BLaER1 treated with 17β-estradiol and CSF1 and Interleukin-3, amounts not matched to agents 10 nM and 100 nM (cell line): ENCODE measurements around the gene ADAMTS17.

ENCODE experiments used
- H3K27ac ChIP-seq, 11 experiments: shearing (Covaris generic); formaldehyde crosslinking; 2 replicates each; pipeline ENCODE4 v1.8.1; 2022
- H3K27me3 ChIP-seq, 11 experiments: shearing (Covaris generic); formaldehyde crosslinking; 2 replicates each; pipeline ENCODE4 v1.8.1; 2022
- H3K36me3 ChIP-seq, 11 experiments: shearing (Covaris generic); formaldehyde crosslinking; 2 replicates each; pipeline ENCODE4 v1.8.1; 2022
- H3K4me1 ChIP-seq, 10 experiments: shearing (Covaris generic); formaldehyde crosslinking; 2 replicates each; pipeline ENCODE4 v1.8.1; 2022
- H3K4me2 ChIP-seq, 11 experiments: shearing (Covaris generic); formaldehyde crosslinking; 2 replicates each; pipeline ENCODE4 v1.8.1; 2022
- H3K4me3 ChIP-seq, 10 experiments: shearing (Covaris generic); formaldehyde crosslinking; 2 replicates each; pipeline ENCODE4 v1.8.1; 2022
- H3K9ac ChIP-seq, 11 experiments: shearing (Covaris generic); formaldehyde crosslinking; 2 replicates each; pipeline ENCODE4 v1.8.1; 2022
- H3K9me3 ChIP-seq, 11 experiments: shearing (Covaris generic); formaldehyde crosslinking; replicated peaks in 1 of 11; 2 replicates each; pipeline ENCODE4 v1.8.1; 2022
- H4K20me1 ChIP-seq, 11 experiments: shearing (Covaris generic); formaldehyde crosslinking; 2 replicates each; pipeline ENCODE4 v1.8.1; 2022
- Cebpa-rat ChIP-seq, 11 experiments: shearing (Covaris generic); IDR thresholded peaks; 2 replicates each; pipeline ENCODE4 v1.8.1; 2022

Gene ADAMTS17

GRCh38 chr15:100131321-100132224 is 210.2 kb downstream of the ADAMTS17 start:
- Histone ChIP-seq H3K4me3 (peak overlapping the region; percentile 34 to 68 (median 50)), H3K27ac (peak overlapping the region in 9 of 11 experiments; percentile 6 to 61 (median 57); a peak in 17 of 22 replicates), H4K20me1 (no peaks in the 10 kb centered on the region; a peak in 1 of 22 replicates), H3K36me3 (no peaks in the 10 kb centered on the region), H3K4me1 (peaks cover 9 to 45% (median 30%) of the 10 kb centered on the region in 10 experiments; a peak in 17 of 20 replicates), H3K9me3 (peaks cover 0 to 16% (median 6%) of the 10 kb centered on the region in 11 experiments; a peak in 7 of 22 replicates), H3K9ac (peak overlapping the region in 10 of 11 experiments; percentile 29 to 69 (median 58); a peak in 19 of 22 replicates), H3K4me2 (peak overlapping the region; percentile 66 to 93 (median 78)), H3K27me3 (peaks cover 0 to 15% (median 0%) of the 10 kb centered on the region in 11 experiments; a peak in 3 of 22 replicates)
- no peak for TF ChIP-seq Cebpa-rat (IDR thresholded peaks at IDR 0.05)

- Histone ChIP-seq H3K4me2 (no peak overlapping the region), H3K4me3 (no peak overlapping the region), H3K27me3 (peaks cover 0 to 15% (median 0%) of the 10 kb centered on the region in 11 experiments; a peak in 3 of 22 replicates), H3K27ac (no peak overlapping the region), H3K9me3 (no peaks in the 10 kb centered on the region), H3K4me1 (peaks cover 9 to 61% (median 42%) of the 10 kb centered on the region in 10 experiments; a peak in 18 of 20 replicates), H4K20me1 (no peaks in the 10 kb centered on the region; a peak in 1 of 22 replicates), H3K36me3 (no peaks in the 10 kb centered on the region), H3K9ac (no peak overlapping the region)
- TF ChIP-seq Cebpa-rat (IDR thresholded peaks at IDR 0.05) = no peak
Measured at GRCh38 chr15:100129677-100130076, 212.1 kb downstream of the ADAMTS17 start.

- no peak overlapping the region for H3K27ac ChIP-seq
- peaks cover 0 to 4% (median 0%) of the 10 kb centered on the region in 11 experiments; a peak in 1 of 22 replicates for H3K27me3 ChIP-seq
- peaks cover 0 to 47% (median 28%) of the 10 kb centered on the region in 10 experiments; a peak in 13 of 20 replicates for H3K4me1 ChIP-seq
- H3K36me3 ChIP-seq = peaks cover 0 to 10% (median 3%) of the 10 kb centered on the region in 11 experiments; a peak in 5 of 22 replicates
- no peaks in the 10 kb centered on the region for H4K20me1 ChIP-seq
- peak overlapping the region in 8 of 11 experiments; percentile 12 to 51 (median 46); a peak in 11 of 22 replicates for H3K4me2 ChIP-seq
- peaks cover 22 to 32% (median 28%) of the 10 kb centered on the region in 11 experiments for H3K9me3 ChIP-seq
- TF ChIP-seq Cebpa-rat (IDR thresholded peaks at IDR 0.05) = no peak
- no peak overlapping the region for H3K9ac ChIP-seq
- H3K4me3 ChIP-seq = no peak overlapping the region
Measured at GRCh38 chr15:100125401-100126191, 216.2 kb downstream of the ADAMTS17 start.

GRCh38 chr15:100124936-100125335 is 216.8 kb downstream of the ADAMTS17 start:
- Histone ChIP-seq H3K36me3 (peaks cover 0 to 10% (median 3%) of the 10 kb centered on the region in 11 experiments; a peak in 5 of 22 replicates), H4K20me1 (no peaks in the 10 kb centered on the region), H3K4me2 (peak overlapping the region in 7 of 11 experiments; percentile 17 to 51 (median 46); a peak in 9 of 22 replicates), H3K4me1 (peaks cover 0 to 54% (median 31%) of the 10 kb centered on the region in 10 experiments; a peak in 13 of 20 replicates), H3K27me3 (peaks cover 0 to 4% (median 0%) of the 10 kb centered on the region in 11 experiments; a peak in 1 of 22 replicates), H3K27ac (no peak overlapping the region), H3K9me3 (peaks cover 29 to 39% (median 35%) of the 10 kb centered on the region in 11 experiments), H3K9ac (no peak overlapping the region), H3K4me3 (no peak overlapping the region)
- no peak for TF ChIP-seq Cebpa-rat (IDR thresholded peaks at IDR 0.05)

GRCh38 chr15:100124361-100124760 is 217.4 kb downstream of the ADAMTS17 start:
- Histone ChIP-seq H3K27me3 (peaks cover 0 to 4% (median 0%) of the 10 kb centered on the region in 11 experiments; a peak in 1 of 22 replicates), H3K4me2 (peak overlapping the region in 2 of 11 experiments; percentile 49 to 51; a peak in 3 of 22 replicates), H4K20me1 (no peaks in the 10 kb centered on the region), H3K27ac (no peak overlapping the region), H3K4me3 (no peak overlapping the region), H3K9me3 (peaks cover 35 to 44% (median 41%) of the 10 kb centered on the region in 11 experiments), H3K9ac (no peak overlapping the region), H3K4me1 (peaks cover 0 to 60% (median 36%) of the 10 kb centered on the region in 10 experiments; a peak in 14 of 20 replicates), H3K36me3 (peaks cover 0 to 10% (median 3%) of the 10 kb centered on the region in 11 experiments; a peak in 5 of 22 replicates)
- TF ChIP-seq Cebpa-rat (IDR thresholded peaks at IDR 0.05) = no peak

GRCh38 chr15:100123611-100124010 is 218.2 kb downstream of the ADAMTS17 start:
- H3K4me2 ChIP-seq = no peak overlapping the region
- no peak overlapping the region for H3K4me3 ChIP-seq
- H3K9me3 ChIP-seq = peaks cover 42 to 52% (median 48%) of the 10 kb centered on the region in 11 experiments
- no peaks in the 10 kb centered on the region for H4K20me1 ChIP-seq
- H3K27ac ChIP-seq = no peak overlapping the region
- no peak for TF ChIP-seq Cebpa-rat (IDR thresholded peaks at IDR 0.05)
- H3K4me1 ChIP-seq = peaks cover 0 to 63% (median 42%) of the 10 kb centered on the region in 10 experiments; a peak in 14 of 20 replicates
- peaks cover 0 to 10% (median 3%) of the 10 kb centered on the region in 11 experiments; a peak in 5 of 22 replicates for H3K36me3 ChIP-seq
- peaks cover 0 to 4% (median 0%) of the 10 kb centered on the region in 11 experiments; a peak in 1 of 22 replicates for H3K27me3 ChIP-seq
- no peak overlapping the region for H3K9ac ChIP-seq

GRCh38 chr15:100121285-100121684 is 220.5 kb downstream of the ADAMTS17 start:
- no peak overlapping the region for H3K4me2 ChIP-seq
- TF ChIP-seq Cebpa-rat (IDR thresholded peaks at IDR 0.05) = no peak
- H3K4me3 ChIP-seq = no peak overlapping the region
- H4K20me1 ChIP-seq = no peaks in the 10 kb centered on the region
- H3K9me3 ChIP-seq = peaks cover 45 to 59% (median 55%) of the 10 kb centered on the region in 11 experiments
- peaks cover 14 to 65% (median 53%) of the 10 kb centered on the region in 10 experiments for H3K4me1 ChIP-seq
- H3K27me3 ChIP-seq = peaks cover 0 to 12% (median 0%) of the 10 kb centered on the region in 11 experiments; a peak in 4 of 22 replicates
- H3K9ac ChIP-seq = no peak overlapping the region
- peaks cover 0 to 10% (median 3%) of the 10 kb centered on the region in 11 experiments; a peak in 5 of 22 replicates for H3K36me3 ChIP-seq
- H3K27ac ChIP-seq = no peak overlapping the region

GRCh38 chr15:100120111-100120510 is 221.7 kb downstream of the ADAMTS17 start:
- peaks cover 45 to 59% (median 55%) of the 10 kb centered on the region in 11 experiments for H3K9me3 ChIP-seq
- H3K4me3 ChIP-seq = no peak overlapping the region; a peak in 1 of 20 replicates
- H4K20me1 ChIP-seq = 0 out of 22 replicates have a peak, but pooled peaks cover 0 to under 1% (median 0%) of the 10 kb centered on the region in 11 experiments
- H3K27ac ChIP-seq = peak overlapping the region in 1 of 11 experiments; percentile 91; a peak in 1 of 22 replicates
- no peak for TF ChIP-seq Cebpa-rat (IDR thresholded peaks at IDR 0.05)
- peaks cover 0 to 10% (median 3%) of the 10 kb centered on the region in 11 experiments; a peak in 5 of 22 replicates for H3K36me3 ChIP-seq
- H3K4me1 ChIP-seq = peaks cover 26 to 65% (median 55%) of the 10 kb centered on the region in 10 experiments
- peak overlapping the region in 4 of 11 experiments; percentile 79 to 90 (median 88); a peak in 7 of 22 replicates for H3K4me2 ChIP-seq
- H3K27me3 ChIP-seq = peaks cover 0 to 21% (median 0%) of the 10 kb centered on the region in 11 experiments; a peak in 4 of 22 replicates
- H3K9ac ChIP-seq = no peak overlapping the region
